ENCODE measurements around the gene PCDHGA4. TPM values are rescaled to one million over a fixed set of nuclear protein-coding genes. Genes with fewer than 3 reads are reported as not detected.

PCDHGA4 gene
- total RNA-seq = 8.9 and 11.1 TPM in 2 replicates

DNA sequence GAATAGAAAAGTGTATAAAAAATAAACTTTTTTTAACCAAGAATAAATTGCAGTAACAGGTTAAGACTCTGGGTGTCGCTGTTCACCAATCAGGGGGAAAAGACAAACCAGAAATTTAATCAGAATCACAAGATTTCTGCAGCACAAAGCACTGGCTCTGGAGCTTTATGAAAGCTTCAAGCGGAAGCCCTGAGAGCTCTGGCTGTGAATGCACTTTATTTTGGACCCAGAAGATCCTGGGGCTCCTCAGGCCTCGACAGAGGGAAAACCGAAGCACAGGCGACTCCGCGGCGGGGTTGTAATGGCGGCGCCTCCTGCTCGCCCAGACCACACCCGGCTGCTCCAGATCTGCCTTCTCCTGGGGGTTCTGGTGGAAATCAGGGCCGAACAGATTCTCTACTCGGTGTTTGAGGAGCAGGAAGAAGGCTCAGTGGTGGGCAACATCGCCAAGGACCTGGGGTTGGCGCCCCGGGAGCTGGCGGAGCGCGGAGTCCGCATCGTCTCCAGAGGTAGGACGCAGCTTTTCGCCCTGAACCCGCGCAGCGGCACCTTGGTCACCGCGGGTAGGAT, at the start of gene PCDHGA4:
Gene PCDHGA4, plus strand, starts transcription at position 122 of the 570 bp plus-strand sequence. Its CDS starts 87 bp downstream, at position 209.

DNA sequence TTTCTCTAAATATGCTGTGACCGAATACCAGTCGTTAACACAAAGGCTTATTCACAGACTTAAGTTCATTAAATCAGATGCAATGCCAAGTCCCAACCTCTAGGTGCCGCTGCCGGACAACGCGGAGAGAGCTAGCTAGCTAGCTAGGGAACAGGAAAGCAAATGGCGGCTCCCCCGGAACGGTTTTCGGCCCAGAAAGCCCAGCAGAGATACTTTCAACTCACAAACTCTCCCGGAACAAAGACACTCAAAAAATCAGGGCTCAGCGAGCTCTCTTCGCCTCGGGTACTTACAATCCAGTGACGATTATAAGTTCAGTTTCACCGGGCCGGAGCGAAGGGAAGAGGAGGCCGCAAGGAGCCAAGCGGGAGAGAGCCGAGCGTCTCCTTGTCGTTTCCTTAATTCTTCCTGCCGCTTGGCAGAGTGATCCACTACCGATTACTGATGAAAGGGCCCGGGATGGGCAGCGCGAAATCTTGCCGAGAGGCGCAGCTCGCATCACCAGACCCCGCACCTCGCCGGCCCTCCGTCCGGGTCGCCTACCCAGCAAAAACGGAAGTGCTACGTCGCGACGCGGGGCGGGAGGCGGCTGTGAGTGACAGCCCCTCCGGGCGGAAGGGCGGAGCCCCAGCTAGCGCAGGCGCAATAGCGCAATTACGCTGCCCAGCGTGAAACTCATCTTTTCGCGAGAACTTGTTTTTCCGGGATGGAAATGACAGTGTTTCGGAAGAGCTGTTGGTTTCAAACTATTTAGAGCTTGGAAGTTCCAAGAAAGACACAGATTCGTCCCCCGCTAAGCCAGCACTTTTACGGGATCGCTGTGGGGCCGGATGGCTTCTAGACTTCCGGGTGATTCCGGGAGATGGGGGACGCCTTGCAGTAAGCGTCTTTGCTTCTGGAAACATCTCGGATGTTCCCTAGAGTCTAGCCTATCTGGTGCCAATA, 34.3 kb upstream of the PCDHGA4 start, which contains the start of gene TAF7:
Gene TAF7, minus strand, starts transcription at position 560 of the 945 bp plus-strand sequence. CDS start 740 bp downstream, outside the sequence.

DNA sequence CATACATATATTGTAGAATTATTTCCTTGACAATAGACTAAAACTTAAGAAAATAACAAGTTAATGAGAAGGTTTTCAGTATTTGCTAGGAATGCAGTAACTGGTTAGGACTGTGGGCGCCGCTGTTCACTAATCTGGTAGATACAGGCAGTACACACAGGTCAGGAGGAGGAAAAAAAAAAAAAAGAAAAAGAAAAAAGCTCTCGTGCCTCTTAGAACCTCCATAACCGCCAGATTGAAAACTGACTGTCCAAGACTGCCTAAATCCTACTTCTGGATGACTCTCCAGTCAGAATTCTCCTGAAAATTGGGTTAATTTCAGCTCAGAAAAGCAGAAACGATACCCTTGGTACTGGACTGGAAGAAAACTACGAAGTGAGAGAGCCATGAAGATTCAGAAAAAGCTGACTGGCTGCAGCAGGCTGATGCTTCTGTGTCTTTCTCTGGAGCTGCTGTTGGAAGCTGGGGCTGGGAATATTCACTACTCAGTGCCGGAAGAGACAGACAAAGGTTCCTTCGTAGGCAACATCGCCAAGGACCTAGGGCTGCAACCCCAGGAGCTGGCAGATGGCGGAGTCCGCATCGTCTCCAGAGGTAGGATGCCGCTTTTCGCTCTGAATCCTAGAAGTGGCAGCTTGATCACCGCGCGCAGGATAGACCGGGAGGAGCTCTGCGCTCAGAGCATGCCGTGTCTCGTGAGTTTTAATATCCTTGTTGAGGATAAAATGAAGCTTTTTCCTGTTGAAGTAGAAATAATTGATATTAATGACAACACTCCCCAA, 24.3 kb upstream of the PCDHGA4 start, which contains the start of gene PCDHGA1:
Gene PCDHGA1, plus strand, starts transcription at position 216 of the 782 bp plus-strand sequence.

DNA sequence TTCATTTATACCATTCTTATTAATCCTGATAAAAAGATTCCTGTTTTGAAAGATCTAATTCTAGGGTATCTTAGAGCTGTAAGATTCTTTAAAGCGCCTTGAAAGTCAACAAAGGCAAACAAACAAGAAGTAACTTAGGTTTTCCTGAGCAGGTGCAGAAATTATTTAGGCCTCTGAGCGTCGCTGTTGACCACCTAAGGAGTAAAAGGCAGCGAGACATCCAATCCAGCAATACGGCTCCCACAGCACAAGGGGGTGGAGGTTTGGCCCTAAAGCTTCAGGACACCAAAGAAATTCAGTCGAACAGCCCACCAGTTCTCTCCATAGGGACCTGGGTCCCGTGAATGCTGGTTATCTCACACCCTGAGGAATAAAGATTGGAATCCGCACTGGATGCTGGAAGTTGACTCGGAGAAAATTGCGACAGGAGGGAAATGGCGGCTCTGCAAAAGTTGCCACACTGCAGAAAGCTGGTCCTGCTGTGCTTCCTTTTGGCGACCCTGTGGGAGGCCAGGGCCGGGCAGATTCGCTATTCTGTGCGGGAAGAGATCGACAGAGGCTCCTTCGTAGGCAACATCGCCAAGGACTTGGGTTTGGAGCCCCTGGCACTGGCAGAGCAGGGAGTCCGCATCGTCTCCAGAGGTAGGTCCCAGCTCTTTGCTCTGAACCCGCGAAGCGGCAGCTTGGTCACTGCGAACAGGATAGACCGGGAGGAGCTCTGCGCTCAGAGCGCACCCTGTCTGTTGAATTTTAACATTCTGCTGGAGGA, 16.1 kb upstream of the PCDHGA4 start, which contains the start of gene PCDHGA2:
Gene PCDHGA2, plus strand, starts transcription at position 223 of the 769 bp plus-strand sequence.

DNA sequence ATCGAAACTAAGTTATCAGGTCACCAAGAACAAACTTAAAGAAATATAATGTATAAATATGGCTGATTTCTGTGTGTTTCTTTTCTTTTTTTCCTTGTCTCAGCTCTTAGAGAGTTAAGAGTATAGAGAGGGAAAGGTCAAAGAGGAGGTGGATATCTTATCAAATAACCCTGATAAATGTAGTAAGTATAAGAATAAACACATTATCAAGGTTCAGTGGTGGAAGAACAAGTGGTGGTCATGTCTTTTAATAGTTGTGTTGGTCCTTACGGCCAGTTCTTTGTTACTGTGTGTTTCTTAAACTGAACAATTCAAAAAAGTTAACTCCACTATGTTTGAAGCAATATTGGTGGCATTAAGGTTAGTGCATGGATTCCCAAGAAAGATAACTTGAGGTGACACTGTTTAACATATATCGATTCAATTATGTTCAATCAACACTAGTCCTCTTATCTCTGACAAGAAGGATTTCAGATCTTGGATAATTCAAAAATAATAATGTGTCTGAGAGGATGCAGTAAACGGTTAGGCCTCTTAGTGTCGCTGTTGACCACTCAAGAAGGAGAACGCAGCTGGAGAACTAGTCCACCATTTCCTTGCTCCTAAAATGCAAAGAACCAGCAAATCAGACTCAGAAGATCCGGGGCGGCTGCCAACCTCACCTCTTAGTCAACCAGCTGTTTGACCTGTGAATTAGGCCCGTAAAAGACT, 11.4 kb upstream of the PCDHGA4 start, which contains the start of gene PCDHGA3:
Gene PCDHGA3, plus strand, starts transcription at position 588 of the 711 bp plus-strand sequence. CDS start 205 bp downstream, outside the sequence.

DNA sequence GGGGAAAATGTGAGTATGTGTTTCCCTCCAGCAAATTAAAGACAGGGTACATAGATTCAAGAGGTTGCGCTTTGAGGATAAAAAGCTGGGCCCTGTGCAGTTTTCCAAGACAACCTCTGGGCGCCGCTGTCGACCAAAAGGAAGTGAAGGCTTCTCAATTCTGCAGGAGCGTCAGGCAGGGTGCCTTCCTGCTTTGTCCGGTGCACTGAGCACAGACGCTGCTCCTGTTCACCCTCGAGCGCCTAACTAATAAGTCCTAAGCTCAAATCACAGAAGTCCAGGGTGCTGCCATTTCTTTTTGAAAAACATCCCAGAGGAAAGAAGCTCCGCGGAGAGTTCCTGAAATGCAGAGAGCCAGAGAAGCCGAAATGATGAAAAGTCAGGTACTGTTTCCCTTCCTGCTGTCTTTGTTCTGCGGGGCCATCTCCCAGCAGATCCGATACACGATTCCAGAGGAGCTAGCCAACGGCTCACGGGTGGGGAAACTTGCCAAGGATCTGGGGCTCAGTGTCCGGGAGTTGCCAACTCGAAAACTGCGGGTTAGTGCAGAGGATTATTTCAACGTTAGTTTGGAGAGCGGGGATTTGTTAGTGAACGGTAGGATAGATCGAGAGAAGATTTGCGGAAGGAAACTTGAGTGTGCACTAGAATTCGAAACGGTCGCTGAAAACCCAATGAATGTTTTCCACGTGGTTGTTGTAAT, 4.8 kb upstream of the PCDHGA4 start, which contains the start of gene PCDHGB1:
Gene PCDHGB1, plus strand, starts transcription at position 183 of the 703 bp plus-strand sequence. Its CDS starts 162 bp downstream, at position 345.

DNA sequence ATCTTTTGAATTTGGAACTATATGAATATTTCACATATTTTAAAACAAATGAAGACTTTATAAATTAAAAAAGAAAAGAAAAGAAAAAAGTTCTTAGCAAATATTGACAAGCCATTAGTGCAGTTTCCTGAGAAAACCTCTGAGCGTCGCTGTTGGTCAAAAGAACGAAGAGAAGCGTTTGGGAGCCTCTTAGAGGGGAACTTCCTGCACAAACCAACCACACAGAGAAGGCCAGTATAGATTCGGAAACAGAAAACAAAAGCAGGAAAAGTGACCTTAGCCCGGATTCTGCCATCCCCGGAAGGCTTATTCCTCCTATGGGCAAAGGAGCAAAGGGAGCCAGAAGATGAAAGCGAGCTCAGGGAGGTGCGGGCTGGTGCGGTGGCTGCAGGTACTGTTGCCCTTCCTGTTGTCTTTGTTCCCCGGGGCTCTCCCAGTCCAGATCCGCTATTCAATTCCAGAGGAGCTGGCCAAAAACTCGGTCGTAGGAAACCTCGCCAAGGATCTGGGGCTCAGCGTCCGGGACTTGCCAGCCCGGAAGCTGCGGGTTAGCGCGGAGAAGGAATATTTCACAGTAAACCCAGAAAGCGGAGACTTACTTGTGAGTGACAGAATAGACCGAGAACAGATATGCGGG, 5.1 kb downstream of the PCDHGA4 start, which contains the start of gene PCDHGB2:
Gene PCDHGB2, plus strand, starts transcription at position 205 of the 637 bp plus-strand sequence. Its CDS starts 142 bp downstream, at position 347.

DNA sequence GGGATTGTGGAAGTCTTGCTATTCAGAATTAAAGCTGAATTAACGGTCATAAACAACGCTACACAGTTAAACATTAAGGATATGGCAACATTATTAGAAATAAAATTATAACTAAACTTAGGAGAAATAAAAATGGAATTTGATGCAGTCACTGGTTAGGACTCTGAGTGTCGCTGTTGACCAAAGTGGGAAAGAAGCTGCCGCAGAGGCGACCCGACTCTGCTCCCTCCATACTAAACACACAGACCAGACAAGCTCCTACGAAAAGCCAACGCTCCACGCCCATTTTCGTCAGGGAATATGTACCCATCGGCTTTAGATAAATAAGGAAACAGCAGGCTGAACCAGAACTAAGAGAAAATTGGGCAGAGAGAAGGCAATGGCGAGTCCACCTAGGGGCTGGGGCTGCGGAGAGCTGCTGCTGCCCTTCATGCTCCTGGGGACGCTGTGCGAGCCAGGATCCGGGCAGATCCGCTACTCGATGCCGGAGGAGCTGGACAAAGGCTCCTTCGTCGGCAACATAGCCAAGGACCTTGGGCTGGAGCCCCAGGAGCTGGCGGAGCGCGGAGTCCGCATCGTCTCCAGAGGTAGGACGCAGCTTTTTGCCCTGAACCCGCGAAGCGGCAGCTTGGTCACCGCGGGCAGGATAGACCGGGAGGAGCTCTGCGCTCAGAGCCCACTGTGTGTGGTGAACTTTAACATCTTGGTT, 9.3 kb downstream of the PCDHGA4 start, which contains the start of gene PCDHGA5:
Gene PCDHGA5, plus strand, starts transcription at position 211 of the 709 bp plus-strand sequence. Its CDS starts 169 bp downstream, at position 380.

DNA sequence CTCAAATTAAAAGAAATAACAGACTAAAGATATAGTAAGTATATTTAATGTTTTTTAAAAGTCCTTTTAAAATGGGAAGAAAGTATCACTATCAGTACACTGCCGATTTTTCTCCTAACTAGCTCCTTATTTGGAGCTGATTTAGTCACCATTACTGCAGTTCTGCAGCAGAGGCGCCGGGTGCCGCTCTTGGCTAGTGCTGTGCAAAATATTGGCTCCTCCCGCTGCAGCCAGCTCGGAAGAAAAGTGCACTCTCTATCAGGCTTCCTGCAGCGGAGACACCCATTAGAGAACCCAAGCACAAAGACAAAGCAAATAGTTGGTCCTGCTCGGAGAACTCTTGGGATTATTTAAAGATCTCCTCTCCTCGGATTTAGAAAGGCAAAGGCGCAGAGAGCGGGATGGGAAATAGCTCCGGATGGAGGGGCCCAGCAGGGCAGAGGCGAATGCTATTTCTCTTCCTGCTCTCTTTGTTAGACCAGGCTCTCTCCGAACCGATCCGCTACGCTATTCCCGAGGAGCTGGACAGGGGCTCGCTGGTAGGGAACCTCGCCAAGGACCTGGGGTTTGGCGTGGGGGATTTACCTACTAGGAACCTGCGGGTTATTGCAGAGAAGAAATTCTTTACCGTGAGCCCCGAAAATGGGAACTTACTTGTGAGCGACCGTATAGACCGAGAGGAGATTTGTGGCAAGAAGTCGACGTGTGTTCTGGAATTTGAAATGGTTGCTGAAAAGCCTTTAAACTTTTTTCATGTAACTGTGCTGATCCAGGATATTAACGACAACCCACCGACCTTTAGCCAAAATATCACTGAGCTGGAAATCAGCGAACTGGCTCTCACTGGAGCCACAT, 15.4 kb downstream of the PCDHGA4 start, which contains the start of gene PCDHGB3:
Gene PCDHGB3, plus strand, starts transcription at position 249 of the 855 bp plus-strand sequence. Its CDS starts 153 bp downstream, at position 402.

DNA sequence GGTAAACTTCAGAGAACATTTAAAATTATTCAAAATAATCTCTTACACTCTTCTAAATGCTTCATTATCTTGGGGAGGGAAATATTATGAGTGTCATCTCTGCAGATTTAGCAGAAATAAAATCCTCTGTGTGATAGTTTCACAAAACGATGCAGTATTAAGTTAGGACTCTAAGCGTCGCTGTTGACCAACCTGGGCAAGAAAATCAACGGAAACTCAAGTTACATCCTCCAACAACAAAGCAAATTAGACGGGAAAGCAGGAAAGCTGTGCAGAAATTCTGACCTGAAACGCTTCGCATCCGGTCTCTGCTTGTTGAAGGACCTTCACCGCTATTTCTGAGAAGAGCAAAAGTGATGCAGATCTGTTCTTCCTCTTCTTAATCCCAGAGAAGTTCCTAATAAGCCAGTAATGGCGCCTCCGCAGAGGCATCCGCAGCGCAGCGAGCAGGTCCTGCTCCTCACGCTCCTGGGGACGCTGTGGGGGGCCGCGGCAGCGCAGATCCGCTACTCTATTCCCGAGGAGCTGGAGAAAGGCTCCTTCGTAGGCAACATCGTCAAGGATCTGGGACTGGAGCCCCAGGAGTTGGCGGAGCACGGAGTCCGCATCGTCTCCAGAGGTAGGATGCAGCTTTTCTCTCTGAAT, 19.0 kb downstream of the PCDHGA4 start, which contains the start of gene PCDHGA6:
Gene PCDHGA6, plus strand, starts transcription at position 219 of the 645 bp plus-strand sequence. Its CDS starts 193 bp downstream, at position 412.

DNA sequence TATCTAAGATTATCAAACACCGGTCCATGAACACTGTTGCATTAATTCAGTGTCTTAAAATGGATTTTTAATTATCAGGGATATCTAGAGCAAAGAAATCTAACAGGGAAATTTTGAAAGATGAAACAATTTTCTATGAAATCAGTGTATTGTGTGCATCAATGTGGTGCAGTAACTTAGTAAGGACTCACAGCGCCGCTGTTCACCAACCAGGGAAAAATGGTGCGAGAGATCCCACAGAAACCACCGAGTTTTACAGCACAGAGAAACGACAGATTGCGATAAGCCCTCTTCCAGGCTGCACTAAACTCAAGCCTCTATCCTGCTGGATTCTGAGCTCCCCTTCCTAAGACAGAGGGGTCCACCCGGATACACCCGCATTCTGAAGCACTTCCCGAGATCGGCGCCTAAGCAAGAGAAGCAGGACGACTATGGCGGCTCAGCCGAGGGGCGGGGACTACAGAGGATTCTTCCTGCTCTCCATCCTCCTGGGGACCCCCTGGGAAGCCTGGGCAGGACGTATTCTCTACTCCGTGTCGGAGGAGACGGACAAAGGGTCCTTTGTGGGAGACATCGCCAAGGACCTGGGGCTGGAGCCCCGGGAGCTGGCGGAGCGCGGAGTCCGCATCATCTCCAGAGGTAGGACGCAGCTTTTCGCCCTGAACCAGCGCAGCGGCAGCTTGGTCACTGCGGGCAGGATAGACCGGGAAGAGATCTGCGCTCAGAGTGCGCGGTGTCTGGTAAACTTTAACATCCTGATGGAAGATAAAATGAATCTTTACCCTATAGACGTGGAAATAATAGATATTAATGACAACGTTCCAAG, 27.9 kb downstream of the PCDHGA4 start, which contains the start of gene PCDHGA7:
Gene PCDHGA7, plus strand, starts transcription at position 274 of the 826 bp plus-strand sequence. Its CDS starts 158 bp downstream, at position 432.

DNA sequence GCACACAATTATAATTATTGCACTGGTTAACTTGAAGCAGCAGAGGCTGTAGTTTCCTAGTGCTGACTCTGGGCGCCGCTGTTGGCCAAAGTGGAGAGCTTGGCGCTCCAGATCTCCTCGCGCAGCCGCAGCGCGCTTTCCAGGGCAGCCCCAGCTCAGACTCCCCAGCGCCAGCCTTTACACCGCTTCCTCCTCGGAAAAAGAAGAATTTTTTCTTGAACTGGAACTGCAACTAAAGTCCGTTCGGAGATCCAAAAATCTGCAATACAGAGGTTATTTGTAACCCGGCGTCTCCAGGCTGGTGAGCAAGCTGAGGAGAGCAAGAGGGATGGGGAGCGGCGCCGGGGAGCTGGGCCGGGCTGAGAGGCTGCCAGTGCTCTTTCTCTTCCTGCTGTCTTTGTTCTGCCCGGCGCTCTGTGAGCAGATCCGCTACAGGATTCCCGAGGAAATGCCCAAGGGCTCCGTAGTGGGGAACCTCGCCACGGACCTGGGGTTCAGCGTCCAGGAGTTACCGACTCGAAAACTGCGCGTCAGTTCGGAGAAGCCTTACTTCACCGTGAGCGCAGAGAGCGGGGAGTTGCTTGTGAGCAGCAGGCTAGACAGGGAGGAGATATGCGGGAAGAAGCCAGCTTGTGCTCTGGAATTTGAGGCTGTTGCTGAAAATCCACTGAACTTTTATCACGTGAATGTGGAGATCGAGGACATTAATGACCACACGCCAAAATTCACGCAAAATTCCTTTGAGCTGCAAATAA, 32.9 kb downstream of the PCDHGA4 start, which contains the start of gene PCDHGB4:
Gene PCDHGB4, plus strand, starts transcription at position 142 of the 755 bp plus-strand sequence. Its CDS starts 187 bp downstream, at position 329.

DNA sequence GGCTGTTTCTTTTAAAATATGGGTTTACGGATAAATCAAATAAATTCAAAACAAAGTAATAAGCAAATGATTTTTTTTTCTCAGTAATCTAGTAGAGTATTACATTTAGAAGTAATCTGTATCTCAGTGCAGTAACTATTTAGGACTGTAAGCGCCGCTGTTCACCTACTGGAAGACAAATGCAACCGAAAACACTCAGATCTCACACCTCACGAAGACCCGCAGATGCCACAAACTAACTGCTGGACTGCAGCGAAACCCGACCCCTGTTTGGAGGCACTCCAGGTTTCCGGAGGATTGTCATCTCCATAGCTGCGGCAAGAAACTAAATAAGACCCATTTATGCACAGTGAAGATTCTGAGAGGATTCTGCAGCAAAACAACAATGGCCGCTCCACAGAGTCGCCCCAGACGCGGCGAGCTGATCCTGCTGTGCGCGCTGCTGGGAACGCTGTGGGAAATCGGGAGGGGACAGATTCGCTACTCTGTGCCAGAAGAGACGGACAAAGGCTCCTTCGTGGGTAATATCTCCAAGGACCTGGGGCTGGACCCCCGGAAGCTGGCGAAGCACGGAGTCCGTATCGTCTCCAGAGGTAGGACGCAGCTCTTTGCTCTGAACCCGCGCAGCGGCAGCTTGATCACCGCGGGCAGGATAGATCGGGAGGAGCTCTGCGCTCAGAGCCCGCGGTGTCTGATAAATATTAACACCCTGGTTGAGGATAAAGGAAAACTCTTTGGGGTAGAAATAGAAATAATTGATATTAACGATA, 37.8 kb downstream of the PCDHGA4 start, which contains the start of gene PCDHGA8:
Gene PCDHGA8, plus strand, starts transcription at position 205 of the 770 bp plus-strand sequence. Its CDS starts 181 bp downstream, at position 386.

